Upper lobe of left lung (tissue), 4 donors: ENCODE results near the gene TFAP2A.

Experiments
- EP300 ChIP-seq, 4 donors: sonication (generic); formaldehyde crosslinking; IDR thresholded peaks; one replicate each; pipeline ENCODE4 v1.5.1; 2017; ENCODE audit warnings: antibody characterized with exemption in 4 of 4, control low read depth in 2 of 4
- POLR2A ChIP-seq, 4 donors: fragments of 450-650 bp; IDR thresholded peaks; one replicate each; pipeline ENCODE4 v1.5.1; 2016 to 2017; ENCODE audit warnings: antibody characterized with exemption in 4 of 4, mild to moderate bottlenecking in 2 of 4
- POLR2AphosphoS5 ChIP-seq, 2 donors: sonication (generic); formaldehyde crosslinking; IDR thresholded peaks; one replicate each; pipeline ENCODE4 v1.5.1; 2017; ENCODE audit warnings: antibody characterized with exemption in 2 of 2
- TF ChIP-seq, protein P1 (sequence below), 6 experiments: fragments of 450-650 bp in 4 of 6; fragments of 200-600 bp in 2 of 6; sonication (generic) in 2 of 6; IDR thresholded peaks; one replicate each; pipeline ENCODE4 v1.5.1; 2016 to 2019; ENCODE audit warnings: antibody characterized with exemption in 6 of 6

DNA sequence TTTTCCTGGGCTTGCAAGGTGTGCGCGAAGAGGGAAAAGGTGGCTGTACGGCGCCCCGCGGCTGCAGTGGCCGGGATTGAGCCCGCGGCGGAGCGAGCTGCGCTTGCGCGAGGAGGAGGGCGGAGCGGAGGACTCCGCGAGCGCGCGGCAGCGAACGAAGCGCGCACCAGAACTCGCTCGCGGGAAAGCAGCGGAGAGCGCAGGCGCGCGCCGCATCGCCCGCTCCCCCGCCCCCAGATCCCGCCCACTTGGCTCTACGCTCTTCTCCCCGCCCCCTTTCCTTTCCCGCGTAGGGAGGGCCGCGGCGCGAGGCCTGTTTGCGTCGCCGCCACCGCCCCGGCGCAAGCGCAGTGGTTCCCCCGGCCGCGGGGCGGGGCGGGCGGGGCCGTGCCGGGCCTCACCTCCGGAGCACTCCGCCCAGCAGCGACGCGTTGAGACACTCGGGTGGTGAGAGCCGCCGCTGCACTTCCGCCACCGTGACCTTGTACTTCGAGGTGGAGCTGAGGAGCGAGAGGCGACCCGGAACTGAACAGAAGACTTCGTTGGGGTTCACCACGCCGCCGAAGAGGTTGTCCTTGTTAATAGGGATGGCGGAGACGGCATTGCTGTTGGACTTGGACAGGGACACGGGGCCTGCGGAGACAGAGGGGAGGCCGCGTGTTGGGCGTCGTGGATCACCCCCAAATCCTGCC is 10.6 kb downstream of the TFAP2A start:
- TF ChIP-seq, protein P1, sequence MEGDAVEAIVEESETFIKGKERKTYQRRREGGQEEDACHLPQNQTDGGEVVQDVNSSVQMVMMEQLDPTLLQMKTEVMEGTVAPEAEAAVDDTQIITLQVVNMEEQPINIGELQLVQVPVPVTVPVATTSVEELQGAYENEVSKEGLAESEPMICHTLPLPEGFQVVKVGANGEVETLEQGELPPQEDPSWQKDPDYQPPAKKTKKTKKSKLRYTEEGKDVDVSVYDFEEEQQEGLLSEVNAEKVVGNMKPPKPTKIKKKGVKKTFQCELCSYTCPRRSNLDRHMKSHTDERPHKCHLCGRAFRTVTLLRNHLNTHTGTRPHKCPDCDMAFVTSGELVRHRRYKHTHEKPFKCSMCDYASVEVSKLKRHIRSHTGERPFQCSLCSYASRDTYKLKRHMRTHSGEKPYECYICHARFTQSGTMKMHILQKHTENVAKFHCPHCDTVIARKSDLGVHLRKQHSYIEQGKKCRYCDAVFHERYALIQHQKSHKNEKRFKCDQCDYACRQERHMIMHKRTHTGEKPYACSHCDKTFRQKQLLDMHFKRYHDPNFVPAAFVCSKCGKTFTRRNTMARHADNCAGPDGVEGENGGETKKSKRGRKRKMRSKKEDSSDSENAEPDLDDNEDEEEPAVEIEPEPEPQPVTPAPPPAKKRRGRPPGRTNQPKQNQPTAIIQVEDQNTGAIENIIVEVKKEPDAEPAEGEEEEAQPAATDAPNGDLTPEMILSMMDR (IDR thresholded peaks at IDR 0.05): peak in 3 of 6 experiments; percentile 33 to 62 (median 36)
- TF ChIP-seq POLR2AphosphoS5 (IDR thresholded peaks at IDR 0.05) (peak in 1 of 2 donors; percentile 39), EP300 (IDR thresholded peaks at IDR 0.05) (no peak), POLR2A (IDR thresholded peaks at IDR 0.05) (peak in 1 of 4 donors; percentile 41)
